Stimulated activated CD4-positive, alpha-beta T cell treated with anti-CD3 and anti-CD28 coated beads, TNF-alpha, amount 100 ng/mL, for 1 hour (primary cell): ENCODE data around the gene PGAP1.

Experiments used
- DNase-seq, 3 donors: peaks; one replicate each; pipeline ENCODE4 v3.0.0-alpha.2; 2020; ENCODE audit warnings: low read depth in 3 of 3, low spot score in 1 of 3

Gene PGAP1

DNA sequence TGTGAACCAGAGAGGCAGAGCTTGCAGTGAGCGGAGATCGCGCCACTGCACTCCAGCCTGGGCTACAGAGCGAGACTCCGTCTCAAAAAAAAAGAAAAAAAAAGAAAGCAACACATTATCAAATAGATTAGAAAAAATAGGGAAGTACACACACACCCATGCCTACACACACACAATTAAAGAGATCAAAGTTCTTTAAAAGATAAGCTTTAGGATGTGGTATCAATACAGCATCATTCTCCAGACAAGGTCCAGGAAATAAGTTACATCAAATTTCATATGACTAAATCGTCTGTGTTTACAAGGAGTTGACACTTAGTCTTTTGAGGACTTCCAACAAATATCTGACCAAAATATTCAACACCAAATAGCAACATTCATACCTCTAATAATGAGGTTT, 25.7 kb downstream of the PGAP1 start:
- DNase-seq: no peak

DNA sequence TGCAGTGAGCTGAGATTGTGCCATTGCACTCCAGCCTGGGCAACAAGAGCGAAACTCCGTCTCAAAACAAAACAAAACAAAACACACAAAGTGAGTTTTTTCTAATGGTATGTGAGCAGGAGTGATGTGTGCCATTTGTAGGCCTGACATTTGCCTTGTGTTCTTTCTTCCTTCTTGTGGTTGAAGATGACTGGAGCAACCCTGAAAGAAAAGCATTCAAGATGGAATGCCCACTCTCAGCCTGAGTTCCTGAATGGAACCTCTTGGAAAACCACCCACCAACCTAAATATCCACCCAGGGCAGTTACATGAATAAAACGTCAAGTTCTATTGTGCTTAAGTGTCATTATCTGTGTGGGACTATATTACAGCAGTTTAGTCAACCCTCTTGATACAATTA, 26.5 kb downstream of the PGAP1 start:
- DNase-seq: no peak

DNA sequence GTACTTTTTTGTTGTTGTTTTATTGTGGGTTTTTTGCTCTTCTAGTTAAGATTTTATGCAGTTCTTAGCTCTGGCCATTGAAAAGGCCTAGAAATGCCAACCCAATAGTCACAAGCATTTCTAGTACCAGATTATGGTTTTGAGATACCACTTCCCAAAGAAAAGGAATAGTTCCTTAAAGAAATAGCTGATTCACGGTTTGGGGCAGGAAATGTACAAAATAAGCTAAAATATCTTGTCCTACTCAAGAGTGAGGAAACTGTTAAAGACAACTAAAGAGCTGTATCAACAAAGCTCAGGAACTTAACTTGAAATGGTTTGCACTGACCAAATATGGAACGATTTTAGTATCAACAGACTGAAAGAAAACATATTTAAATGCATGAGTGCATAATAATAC, 35.4 kb downstream of the PGAP1 start:
- DNase-seq: no peak

DNA sequence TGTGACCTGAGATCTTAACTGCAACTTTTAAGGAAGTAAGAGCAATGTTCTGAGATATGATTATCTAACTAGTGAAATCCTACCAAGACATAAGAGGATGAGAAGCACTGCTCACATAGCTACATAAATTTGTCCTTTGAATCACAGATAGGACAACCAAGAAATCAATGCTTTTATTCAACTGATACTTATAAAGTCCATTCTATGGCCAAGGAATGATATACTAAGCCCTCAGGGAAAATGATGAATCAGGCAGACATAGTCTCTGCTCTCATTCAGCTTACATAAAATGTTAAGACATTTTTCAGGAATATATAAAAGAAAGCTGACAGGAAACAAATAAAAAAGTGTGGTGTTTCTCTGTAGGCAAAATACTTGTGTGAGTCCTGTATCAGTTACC, 39.1 kb downstream of the PGAP1 start:
- no peak for DNase-seq

DNA sequence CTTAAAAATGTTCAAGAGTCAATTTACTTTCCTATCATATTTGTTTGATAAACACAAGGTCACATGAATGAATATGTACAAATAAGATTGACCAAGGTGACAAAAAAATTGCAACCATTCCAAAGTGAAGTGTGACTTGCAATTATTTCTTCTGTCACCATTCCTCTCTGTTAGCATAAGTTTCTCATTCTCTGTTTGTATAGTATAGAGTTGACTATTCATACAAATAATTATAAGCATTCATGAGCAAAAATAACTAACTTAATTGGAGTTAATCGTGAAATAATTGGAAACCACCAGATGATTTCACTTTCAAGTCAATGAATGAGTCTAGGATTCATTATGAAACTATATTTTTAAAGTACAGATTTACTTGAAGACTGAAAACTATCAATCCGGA, 42.1 kb downstream of the PGAP1 start:
- DNase-seq: no peak

DNA sequence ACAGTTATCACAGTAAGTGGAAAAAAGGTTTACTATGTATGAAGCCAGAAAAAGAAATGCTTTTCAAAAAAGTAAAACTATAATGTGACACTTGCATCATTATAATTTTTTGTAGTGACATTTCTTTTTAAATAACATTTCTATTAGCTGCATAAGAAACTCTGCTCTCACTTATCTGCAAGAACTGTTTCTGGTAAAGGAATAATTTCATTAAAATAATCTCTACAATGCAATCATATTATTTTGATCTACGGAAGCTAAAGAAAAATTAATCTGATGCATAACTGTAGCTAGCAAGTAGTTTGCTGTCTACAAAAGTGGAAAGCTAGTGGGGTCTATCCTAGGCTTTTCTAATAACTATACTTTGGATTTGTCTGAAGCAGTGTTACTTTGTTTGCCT, 50.1 kb downstream of the PGAP1 start:
- no peak for DNase-seq

DNA sequence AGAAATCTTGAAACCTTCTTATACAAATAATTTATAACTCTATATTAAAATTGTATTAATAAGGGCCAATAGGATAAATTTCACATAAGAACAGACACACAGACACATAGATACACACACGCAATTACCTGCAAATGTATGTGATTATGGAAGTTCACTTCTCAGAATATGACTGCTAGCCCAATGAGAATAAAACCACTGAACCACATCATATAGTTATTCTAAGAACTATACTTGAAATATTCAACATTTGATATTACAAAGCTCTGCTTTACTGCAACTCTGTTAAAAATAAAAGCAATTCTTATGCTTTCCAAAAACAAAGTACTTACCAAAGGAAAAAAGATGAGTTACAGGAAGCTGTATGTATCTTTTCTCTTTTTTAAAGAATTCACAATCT, 51.1 kb downstream of the PGAP1 start:
- no peak for DNase-seq

DNA sequence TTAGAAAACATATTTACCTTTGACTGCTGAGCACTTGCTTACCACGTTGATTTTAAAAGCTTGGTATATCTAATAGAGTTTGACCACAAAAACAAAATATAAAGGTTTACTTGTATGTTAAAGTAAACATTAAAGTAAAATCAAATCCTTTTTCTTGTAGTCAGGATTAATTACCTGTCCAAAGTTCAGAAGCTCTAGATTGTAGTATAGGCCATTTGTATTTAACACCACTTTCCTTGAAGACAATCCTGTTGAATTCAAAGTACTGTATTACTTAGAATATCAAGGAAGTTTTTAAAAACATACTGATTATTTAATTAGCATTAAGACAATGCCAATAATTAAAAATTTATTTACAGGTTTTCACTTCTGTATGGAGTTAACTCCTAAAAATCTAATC, 53.0 kb downstream of the PGAP1 start:
- no peak for DNase-seq

DNA sequence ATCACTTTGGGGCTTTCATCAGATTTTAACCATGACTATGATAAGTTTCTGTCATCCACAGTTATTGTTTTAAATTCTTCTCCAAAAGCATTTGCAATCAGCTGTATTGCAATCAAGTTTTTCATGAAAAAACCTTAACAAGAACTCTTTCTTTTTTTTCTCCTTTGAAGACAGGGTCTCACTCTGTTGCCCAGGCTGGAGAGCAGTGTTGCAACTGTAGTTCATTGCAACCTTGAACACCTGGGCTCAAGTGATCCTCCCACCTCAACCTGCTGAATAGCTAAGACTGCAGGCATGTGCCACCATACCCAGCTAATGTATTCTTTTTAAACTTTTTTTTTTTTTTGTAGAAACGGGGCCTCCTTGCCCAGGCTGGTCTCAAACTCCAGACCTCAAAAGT, 71.9 kb downstream of the PGAP1 start:
- no peak for DNase-seq

DNA sequence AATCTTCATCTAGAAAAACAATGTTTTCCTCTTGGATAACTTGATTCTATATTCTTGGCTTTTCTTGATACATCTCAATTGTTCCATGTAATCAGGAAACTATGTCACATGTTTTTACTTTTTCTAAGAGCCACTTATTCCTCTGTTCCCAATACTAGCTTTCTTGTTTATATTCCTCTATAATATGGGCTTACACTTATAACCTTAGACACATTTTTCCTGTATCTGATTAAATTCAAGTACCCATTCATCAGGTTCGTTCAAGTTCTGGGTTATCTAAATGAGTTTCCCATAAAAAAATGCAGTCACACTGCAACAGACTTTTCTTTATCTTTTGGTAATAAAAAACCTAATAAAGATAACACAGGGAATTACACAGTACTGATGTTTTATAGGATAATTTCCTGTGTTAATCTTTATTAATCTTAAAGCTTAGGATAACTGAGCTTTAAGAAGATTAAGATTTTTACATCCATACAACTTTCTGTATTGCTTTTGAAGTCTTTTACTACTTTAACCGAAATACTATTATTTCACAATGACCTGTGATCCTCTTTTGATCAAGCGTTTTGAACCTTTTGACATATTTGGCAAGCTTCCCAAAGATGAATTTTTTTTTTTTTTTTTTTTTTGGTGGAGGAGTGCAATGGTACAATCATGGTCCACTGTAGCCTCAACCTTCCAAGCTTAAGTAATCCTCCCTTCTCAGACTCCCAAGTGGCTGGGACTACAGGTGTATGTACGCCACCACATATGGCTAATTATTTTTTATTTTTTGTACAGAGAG, 73.0 kb downstream of the PGAP1 start:
- DNase-seq: no peak

DNA sequence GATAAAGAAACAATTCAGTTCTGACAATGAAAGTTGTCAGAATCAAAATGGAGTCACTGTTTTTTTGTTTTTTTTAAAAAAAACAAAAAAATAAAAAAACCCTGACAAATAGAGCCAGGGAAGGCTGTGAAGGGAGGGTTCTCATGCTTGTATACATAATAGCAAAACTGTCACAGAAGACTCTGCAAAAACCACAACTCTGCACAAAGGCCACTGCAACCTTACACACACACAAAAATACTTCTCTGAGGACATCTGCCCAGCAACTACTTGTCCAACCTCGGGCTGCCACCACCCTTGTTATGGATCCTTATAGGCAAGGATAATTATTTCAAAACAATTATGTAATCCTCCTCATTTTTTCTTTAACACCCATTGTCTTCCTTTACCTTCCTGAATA, 75.4 kb downstream of the PGAP1 start:
- DNase-seq: no peak

DNA sequence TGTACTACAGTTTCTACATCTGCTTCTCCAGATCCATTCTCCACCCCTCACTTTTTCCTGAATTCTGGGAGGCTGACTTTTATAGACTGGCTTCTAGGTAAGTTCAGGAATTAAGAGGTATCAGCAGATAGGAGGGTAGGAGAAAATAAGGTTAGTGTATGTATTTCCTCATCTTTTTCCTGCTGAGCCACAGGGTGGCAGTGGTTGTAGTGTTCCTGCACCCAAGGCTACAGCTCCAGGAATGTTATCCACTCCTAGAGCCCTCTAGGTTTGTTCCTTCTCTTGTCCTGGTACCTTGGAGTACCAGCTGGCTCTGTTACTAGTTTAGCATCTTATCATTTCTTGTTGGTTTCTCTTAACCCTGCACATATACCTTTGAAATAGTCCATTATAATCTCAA, 76.6 kb downstream of the PGAP1 start:
- DNase-seq: no peak

DNA sequence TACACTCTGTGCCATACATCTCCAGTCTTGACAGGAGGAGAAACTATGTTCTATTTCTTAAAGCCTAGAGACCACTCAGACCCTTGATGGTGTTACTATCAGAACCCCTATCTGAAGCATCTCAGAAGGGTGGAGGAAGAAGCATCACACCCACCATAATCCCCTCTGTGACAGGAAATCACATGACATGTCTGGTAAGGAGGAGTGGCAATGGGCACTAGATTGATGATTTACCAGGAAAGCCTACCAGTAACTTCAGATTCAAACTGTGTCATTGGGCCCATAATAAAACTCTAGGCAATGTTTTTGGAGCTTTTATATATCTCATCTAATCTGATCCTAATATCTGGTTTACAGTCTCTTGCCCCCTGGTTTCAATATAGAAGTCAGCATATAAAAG, 80.2 kb downstream of the PGAP1 start:
- DNase-seq: no peak

DNA sequence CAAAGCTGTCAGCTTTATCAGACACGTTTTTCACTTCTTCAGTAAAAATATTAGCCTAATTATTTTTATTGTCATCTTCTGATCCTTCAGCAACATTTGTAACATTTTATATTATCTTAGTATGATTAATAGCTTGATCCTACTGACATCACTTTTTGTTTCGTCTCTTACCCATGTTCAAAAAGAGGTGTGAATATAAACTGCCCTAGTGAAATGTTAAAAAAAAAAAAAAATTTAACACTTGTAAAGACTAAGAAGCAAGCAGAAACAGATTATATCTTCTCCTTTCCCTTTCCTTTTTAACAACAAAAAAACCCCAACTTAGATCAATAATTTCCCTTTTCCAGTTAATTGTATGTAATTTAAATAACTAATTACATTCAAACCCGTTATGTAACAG, 81.1 kb downstream of the PGAP1 start:
- no peak for DNase-seq

DNA sequence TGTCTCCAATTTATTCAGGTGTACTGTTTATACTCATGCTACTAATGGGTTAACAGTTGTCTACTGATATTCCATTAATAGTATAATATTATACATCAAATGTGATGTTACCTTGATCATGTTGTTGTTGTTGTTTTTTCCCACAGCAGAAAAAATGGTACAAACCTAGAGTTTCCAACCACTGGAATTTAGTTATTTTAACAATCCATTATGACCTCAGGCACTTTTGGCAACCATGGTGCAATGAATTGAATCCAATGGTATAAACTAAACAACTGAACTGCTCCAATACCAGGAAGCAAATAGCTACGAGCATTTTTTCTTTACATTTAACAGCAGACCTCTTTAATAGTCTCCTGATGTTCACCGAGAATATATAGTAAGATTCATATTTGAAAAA, 86.3 kb downstream of the PGAP1 start:
- no peak for DNase-seq

DNA sequence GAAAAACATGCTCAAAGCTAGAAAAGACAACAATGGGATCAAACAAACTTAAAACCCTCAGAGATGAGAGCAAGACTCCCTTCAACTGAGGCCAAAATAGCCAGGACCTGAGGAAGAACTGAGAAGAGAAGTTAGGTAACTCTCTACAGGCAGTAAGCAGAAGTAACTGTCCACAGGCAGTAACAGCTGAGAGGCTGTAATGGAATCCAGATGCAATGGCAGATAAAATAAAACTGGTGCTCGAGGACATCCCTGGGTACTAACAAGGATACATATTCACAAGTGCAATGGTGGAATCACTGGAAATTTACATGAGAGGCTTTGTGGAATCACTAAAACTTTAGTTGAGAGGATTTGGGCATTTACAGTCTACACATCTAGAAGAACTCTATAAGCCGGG, 86.9 kb downstream of the PGAP1 start:
- no peak for DNase-seq

DNA sequence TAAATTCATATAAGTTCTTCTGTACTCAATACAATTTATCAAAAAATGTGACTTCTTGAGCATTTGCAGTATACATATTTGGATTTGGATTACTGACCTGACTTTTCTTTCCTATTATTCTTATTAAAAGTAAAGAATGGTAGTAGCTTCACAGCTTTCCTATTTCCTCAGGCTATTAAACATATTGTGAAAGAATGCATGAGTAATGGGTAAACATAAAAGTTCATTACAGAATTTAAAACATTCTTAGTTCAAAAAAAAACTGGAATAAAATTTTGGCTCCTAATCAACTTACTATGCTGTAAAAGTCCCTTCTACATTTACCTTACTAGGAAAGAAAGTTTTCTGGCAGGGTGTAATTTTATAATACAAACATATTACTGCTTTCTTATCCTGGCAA, 90.1 kb downstream of the PGAP1 start:
- no peak for DNase-seq

DNA sequence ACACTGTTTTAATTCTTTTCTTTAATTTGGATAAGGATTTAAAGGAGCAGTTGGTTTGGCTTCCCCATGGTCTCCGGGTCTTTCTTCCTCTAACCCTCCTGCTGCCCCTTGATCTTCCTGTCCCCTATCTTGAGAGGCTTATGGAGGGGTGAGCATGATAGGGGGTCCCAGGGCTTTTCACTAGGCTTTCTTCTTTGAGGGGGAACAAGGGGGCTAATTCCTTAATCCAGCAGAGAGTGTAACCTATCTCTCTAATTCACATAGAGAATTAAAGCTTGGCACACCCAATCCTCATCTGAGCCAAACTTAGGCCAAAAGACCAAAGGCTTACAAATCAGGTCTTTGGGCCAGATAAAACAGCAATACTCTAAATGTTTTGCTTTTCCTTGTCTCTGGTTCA, 95.8 kb downstream of the PGAP1 start:
- no peak for DNase-seq

DNA sequence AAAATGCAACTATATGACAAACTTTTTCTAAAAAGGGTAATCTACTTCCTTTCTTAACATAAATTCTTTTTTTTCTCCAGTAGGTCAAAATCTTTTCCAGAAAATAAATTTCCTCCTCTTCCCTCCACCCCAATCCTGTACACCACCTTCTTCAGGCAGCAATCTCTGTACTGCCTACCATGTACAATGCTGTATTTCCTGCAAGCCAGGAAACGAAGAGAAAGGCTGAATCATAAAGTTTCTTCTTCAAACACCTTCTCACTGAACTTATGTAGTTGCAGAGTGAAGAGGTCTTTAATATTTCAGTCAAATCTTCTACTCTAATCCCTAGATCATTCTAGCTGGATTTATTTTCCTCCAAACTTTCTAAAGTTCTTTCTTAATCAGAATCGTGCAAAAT, 99.2 kb downstream of the PGAP1 start:
- no peak for DNase-seq

DNA sequence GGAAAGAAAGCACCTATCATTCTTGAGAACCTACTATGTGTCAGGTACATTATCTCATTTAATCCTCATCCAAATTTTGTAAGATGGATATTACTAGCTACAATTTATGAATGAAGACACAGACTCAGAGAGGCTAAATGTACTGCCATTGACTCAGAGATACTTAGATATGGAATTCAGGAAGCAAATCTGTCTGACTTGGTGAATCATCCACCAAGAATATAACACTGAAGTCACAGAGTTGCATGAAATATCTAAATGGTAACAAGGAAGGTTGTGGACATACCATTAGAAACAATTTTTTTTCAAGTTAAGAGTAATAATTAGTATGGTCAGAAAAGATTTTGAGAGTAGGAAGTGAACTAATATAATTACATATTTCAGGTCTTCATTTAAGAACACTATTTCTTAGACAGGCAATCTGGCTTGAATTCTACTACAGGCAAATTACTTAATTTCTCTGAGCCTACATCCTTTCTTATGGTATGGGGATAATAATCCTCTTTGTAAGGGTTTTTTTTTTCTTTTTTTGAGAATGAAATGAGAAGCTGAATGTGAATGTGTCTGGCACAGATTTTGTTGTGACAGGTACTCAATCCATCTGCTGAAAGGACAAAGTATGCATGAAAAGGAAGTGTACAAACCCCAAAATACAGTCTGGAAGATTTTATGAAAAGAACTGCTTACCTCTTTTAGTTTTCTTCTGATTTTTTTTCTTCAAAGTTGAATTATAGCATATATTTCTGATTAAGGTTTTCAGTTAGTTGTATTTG, 102.6 kb downstream of the PGAP1 start:
- DNase-seq: no peak

DNA sequence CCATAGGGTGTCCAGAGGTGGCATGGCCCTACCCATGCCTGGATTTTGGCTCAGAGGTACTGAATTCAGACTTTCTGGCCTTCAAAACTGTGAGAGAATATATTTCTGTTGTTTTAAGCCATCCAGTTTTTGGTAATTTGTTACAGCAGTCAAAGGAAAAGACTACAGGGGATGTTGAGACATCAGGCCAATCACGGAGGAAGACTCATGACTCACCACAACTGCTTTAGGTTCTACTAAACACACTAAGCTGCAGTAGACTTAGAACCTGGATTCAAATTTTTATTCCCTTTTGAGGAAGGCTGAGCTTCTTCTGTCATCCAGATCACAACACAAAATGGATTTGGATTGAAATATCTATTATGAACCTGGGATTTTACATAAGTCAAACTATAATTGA, 105.3 kb downstream of the PGAP1 start:
- no peak for DNase-seq

DNA sequence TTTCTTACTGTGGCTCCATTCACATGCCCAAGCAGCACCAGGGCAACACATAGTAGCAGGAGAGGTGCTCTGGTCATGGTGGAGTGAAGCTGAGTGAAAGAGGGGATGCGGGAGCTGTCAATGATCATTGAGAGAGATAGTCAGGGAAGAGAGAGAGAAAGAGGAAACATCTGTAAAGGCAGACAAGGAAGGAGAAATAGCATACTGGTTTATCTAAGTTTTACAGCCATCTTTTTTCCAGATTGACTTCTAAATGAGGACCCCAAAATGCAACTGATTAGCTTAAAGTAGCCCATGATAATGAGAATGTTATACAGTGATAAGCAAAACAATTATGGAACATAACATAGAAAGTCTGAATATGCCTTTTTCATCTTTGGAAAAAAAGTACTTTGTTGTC, 117.2 kb downstream of the PGAP1 start, which contains the start of gene C2orf66:
TSS of gene C2orf66 (minus strand) at position 96 of the 400 bp plus-strand sequence. CDS start at position 77, 19 bp downstream.
- no peak for DNase-seq
